ENCODE measurements around the gene CA9.

The CA9 gene

GRCh38 chr9:35717132-35717870 lies 43.6 kb downstream of the CA9 start:
- DNase-seq = no peak

GRCh38 chr9:35718721-35719511 lies 45.2 kb downstream of the CA9 start:
- DNase-seq = no peak

- DNase-seq = no peak
Observed at GRCh38 chr9:35719546-35719945, 45.8 kb downstream of the CA9 start.

GRCh38 chr9:35723426-35723825 lies 49.7 kb downstream of the CA9 start:
- no peak for DNase-seq

GRCh38 chr9:35723908-35724307 lies 50.2 kb downstream of the CA9 start:
- DNase-seq = no peak

- no peak for DNase-seq
Observed at GRCh38 chr9:35725362-35725761, 51.6 kb downstream of the CA9 start.

- no peak for DNase-seq
Observed at GRCh38 chr9:35726931-35727330, 53.2 kb downstream of the CA9 start.

GRCh38 chr9:35727676-35728040 lies 53.9 kb downstream of the CA9 start:
- DNase-seq = no peak

GRCh38 chr9:35728041-35728971 lies 54.6 kb downstream of the CA9 start:
- peak; percentile 71 for DNase-seq

GRCh38 chr9:35729101-35729500 lies 55.4 kb downstream of the CA9 start:
- DNase-seq = no peak

- peak; percentile 69 for DNase-seq
Observed at GRCh38 chr9:35729700-35730485, 56.2 kb downstream of the CA9 start.

- DNase-seq = no peak
Observed at GRCh38 chr9:35730486-35730854, 56.7 kb downstream of the CA9 start.
